WERI-Rb-1 (cell line): ENCODE measurements around the gene PRMT5.
A peak's percentile ranks its signal among the peaks of the same experiment; 100 is the strongest.

ENCODE experiments used
- DNase-seq: peaks from one replicate; pipeline ENCODE4 v3.0.0-alpha.2; 2020
- H3K27ac ChIP-seq: fragments of 250-450 bp; sonication (Bioruptor Pico); 2 replicates; pipeline ENCODE4 v1.5.1; 2020; ENCODE audit warnings: mild to moderate bottlenecking, moderate library complexity
- H3K27me3 ChIP-seq: fragments of 250-450 bp; sonication (Bioruptor Pico); 2 replicates; pipeline ENCODE4 v1.5.1; 2021; ENCODE audit warnings: mild to moderate bottlenecking, low read depth, moderate library complexity; ENCODE audit not compliant: insufficient read depth, severe bottlenecking
- H3K36me3 ChIP-seq: fragments of 250-450 bp; sonication (Bioruptor Pico); 2 replicates; pipeline ENCODE4 v1.5.1; 2020; ENCODE audit warnings: mild to moderate bottlenecking, moderate library complexity
- H3K4me3 ChIP-seq: 2 replicates; pipeline ENCODE4 v1.5.1; 2011; ENCODE audit warnings: low read depth, mild to moderate bottlenecking, control low read depth, low read length
- H3K9me3 ChIP-seq: fragments of 250-450 bp; sonication (Bioruptor Pico); 2 replicates; pipeline ENCODE4 v1.5.1; 2021; ENCODE audit warnings: mild to moderate bottlenecking, moderate library complexity; ENCODE audit not compliant: severe bottlenecking
- TF ChIP-seq, protein P1 (sequence below): IDR thresholded peaks from 2 replicates; pipeline ENCODE4 v1.5.1; 2011; ENCODE audit warnings: low read depth, mild to moderate bottlenecking, control low read depth, inconsistent platforms, low read length

PRMT5 gene

DNA sequence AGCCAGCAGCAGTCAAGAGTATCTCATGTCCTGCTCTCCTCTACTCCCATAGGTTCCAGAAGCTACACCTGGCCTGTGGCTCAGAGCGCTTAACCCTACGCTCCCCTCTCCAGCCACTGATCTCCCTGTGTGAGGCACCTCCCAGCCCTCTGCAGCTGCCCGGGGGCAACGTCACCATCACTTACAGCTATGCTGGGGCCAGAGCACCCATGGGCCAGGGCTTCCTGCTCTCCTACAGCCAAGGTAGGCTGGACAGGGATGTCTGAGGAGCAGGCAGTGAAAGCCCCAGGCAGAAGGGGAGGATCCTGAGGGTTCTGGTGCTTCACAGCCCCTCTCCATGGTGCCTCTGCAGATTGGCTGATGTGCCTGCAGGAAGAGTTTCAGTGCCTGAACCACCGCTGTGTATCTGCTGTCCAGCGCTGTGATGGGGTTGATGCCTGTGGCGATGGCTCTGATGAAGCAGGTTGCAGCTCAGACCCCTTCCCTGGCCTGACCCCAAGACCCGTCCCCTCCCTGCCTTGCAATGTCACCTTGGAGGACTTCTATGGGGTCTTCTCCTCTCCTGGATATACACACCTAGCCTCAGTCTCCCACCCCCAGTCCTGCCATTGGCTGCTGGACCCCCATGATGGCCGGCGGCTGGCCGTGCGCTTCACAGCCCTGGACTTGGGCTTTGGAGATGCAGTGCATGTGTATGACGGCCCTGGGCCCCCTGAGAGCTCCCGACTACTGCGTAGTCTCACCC lies 54.0 kb downstream of the PRMT5 start:
- Histone ChIP-seq H3K27me3 (no peaks in the 10 kb centered on the region), H3K27ac (no peak overlapping the region), H3K9me3 (no peaks in the 10 kb centered on the region), H3K36me3 (no peaks in the 10 kb centered on the region; the same call in 1 of the 2 replicates), H3K4me3 (no peak overlapping the region)
- TF ChIP-seq, protein P1, sequence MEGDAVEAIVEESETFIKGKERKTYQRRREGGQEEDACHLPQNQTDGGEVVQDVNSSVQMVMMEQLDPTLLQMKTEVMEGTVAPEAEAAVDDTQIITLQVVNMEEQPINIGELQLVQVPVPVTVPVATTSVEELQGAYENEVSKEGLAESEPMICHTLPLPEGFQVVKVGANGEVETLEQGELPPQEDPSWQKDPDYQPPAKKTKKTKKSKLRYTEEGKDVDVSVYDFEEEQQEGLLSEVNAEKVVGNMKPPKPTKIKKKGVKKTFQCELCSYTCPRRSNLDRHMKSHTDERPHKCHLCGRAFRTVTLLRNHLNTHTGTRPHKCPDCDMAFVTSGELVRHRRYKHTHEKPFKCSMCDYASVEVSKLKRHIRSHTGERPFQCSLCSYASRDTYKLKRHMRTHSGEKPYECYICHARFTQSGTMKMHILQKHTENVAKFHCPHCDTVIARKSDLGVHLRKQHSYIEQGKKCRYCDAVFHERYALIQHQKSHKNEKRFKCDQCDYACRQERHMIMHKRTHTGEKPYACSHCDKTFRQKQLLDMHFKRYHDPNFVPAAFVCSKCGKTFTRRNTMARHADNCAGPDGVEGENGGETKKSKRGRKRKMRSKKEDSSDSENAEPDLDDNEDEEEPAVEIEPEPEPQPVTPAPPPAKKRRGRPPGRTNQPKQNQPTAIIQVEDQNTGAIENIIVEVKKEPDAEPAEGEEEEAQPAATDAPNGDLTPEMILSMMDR, result no peak
- DNase-seq, result no peak

DNA sequence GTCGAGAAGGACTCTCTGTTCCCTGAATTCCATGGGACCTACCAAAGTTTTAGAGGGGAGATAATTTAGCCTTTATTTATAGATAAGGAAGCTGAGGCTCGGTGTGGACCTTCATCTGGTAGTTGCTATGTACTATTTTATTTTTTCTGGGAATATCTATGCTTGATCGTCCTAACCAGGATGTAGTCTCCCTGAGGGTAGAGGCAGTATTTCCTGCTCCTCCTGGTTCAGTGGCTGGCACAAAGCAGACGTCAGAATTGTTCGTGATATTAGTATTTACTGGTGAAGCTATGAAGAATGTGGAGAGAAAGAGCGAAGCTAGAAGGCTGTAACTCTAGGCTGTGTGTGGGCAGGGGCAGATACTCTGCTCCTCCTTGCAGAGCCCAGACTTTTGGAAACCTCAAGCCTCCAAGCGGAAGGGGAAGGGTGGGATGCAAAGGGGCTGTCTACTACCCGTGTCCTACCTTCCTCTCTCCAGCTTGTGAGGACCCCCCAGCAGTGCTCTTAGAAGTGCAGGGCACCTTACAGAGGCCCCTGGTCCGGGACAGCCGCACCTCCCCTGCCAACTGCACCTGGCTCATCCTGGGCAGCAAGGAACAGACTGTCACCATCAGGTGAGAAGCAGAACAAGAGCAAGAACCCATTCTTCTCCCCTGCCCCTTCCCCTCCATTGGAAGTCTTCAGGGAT lies 56.2 kb downstream of the PRMT5 start:
- H3K36me3 ChIP-seq, result no peaks in the 10 kb centered on the region; the same call in 1 of the 2 replicates
- TF ChIP-seq, protein P1, result no peak
- H3K27me3 ChIP-seq, result no peaks in the 10 kb centered on the region
- H3K27ac ChIP-seq, result peak overlapping the region; percentile 78; the same call in 1 of the 2 replicates
- no peaks in the 10 kb centered on the region for H3K9me3 ChIP-seq
- DNase-seq, result no peak
- H3K4me3 ChIP-seq, result no peak overlapping the region; the same call in 1 of the 2 replicates

DNA sequence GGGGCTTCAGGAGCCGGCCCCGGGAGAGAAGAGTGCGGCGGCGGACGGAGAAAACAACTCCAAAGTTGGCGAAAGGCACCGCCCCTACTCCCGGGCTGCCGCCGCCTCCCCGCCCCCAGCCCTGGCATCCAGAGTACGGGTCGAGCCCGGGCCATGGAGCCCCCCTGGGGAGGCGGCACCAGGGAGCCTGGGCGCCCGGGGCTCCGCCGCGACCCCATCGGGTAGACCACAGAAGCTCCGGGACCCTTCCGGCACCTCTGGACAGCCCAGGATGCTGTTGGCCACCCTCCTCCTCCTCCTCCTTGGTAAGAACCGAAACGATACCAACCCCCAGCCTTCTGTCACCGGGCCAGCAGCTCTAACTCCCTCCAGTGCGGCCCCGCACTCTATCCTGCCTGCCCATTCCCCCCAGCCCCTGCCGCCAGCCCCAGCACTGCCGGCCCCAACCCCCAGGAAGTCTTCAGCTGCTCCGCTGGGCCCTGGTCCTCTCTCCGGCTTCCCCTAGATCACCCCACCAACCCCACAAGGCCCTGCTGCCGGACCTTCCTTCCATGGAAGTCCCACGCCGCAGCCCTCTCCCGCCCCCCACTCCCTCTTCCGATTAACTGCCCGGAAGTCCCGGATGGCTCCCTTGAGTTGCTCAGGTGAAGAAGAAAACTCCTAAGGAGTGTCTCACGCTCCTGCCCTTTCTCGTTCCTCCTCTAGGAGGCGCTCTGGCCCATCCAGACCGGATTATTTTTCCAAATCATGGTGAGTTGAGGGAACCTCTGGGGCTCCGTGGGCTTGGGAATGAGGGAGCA lies 56.9 kb downstream of the PRMT5 start:
- DNase-seq, result peak; percentile 89
- Histone ChIP-seq H3K4me3 (peak overlapping the region; percentile 71), H3K36me3 (no peaks in the 10 kb centered on the region; the same call in 1 of the 2 replicates), H3K9me3 (no peaks in the 10 kb centered on the region), H3K27ac (peak overlapping the region; percentile 78), H3K27me3 (no peaks in the 10 kb centered on the region)
- TF ChIP-seq, protein P1, result peak; percentile 81

DNA sequence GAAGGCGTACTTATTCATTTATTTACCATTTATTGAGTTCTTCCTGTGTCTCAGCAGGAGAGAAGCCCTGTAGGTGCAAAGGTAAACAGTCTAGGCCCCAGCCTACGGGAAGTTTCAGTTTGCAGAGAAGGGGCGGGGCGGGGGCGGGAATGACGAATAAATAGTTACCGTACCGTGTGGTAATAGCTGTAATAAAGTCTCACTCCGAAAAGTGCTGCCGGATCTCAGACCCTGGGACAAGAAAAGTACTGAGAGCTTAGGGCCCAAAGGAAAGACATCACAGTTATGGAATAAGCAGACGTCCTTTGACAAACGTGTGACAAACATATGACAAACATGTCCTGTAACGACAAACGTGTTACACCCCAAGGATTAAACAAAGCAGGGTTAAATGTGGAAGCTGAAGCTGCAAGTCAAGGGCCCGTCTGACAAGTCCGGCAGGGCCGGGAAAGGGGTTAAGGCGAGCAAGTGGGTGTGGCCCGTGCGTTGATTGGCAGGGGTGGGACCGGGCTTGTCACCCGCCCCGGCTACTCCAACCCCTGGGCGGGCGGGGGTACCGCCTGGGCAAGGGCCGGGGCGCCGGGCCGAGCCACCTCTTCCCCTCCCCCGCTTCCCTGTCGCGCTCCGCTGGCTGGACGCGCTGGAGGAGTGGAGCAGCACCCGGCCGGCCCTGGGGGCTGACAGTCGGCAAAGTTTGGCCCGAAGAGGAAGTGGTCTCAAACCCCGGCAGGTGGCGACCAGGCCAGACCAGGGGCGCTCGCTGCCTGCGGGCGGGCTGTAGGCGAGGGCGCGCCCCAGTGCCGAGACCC lies 57.7 kb downstream of the PRMT5 start, which contains the start of gene LRP10:
Gene LRP10, plus strand, starts transcription at position 517 of the 809 bp plus-strand sequence. CDS start 564 bp downstream, outside the sequence.
- DNase-seq, result peak; percentile 95
- TF ChIP-seq, protein P1, result no peak
- H3K27me3 ChIP-seq, result no peaks in the 10 kb centered on the region
- H3K4me3 ChIP-seq, result peak within 1 kb of the TSS; percentile 71
- no peaks in the 10 kb centered on the region for H3K9me3 ChIP-seq
- peak within 1 kb of the TSS; percentile 78 for H3K27ac ChIP-seq
- H3K36me3 ChIP-seq, result no peaks in the 10 kb centered on the region; the same call in 1 of the 2 replicates

DNA sequence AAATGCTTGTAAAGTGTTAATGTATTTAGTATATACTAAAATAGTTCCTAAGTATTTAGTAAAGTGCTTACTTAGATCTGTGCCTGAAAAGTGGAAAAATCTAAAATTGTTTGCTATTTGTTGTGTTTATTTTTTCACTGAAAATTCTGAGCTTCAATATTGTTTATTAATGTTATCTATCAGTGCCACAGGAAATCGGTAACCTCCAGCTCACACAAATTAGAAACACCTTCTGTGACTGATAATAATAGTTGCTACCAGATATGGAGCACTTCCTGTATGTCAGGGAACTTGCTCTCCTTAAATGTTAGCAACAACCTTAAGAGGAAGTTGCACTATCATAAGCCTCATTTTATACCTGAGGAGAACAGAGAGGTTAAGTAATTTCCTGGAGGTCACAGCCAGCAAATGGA lies 58.4 kb downstream of the PRMT5 start:
- Histone ChIP-seq H3K4me3 (peak overlapping the region; percentile 71), H3K36me3 (no peaks in the 10 kb centered on the region; the same call in 1 of the 2 replicates), H3K27me3 (no peaks in the 10 kb centered on the region), H3K9me3 (no peaks in the 10 kb centered on the region), H3K27ac (peak overlapping the region; percentile 78)
- DNase-seq, result no peak
- TF ChIP-seq, protein P1, result no peak
